ENCODE measurements around the gene ZNF280B. TPM values are rescaled to one million over a fixed set of nuclear protein-coding genes. Genes with fewer than 3 reads are reported as not detected.

ZNF280B gene
- total RNA-seq, 3 donors from 2014 or later = 0.33 to 0.64 (median 0.44) TPM

- no peak overlapping the region for H3K27ac ChIP-seq
- intact Hi-C loops (cut with DNase I; ENCODE audit: low total_unique reads) = no loop called here
- DNase-seq (ENCODE audit: low spot score in 2 of 2) = no peak
- no peaks in the 10 kb centered on the region for H3K36me3 ChIP-seq
- H3K9me3 ChIP-seq = peaks cover 21 to 26% of the 10 kb centered on the region in 2 donors
- peaks cover 0 to 18% of the 10 kb centered on the region in 2 donors for H3K27me3 ChIP-seq
- TF ChIP-seq POLR2AphosphoS5 (IDR thresholded peaks at IDR 0.05) (no peak), CTCF (IDR thresholded peaks at IDR 0.05) (no peak), POLR2A (IDR thresholded peaks at IDR 0.05) (no peak)
- no peak overlapping the region for H3K4me3 ChIP-seq
- H3K4me1 ChIP-seq = no peaks in the 10 kb centered on the region
These were observed 45.6 kb downstream of the ZNF280B start for GRCh38 chr22:22462813-22463567.

DNA sequence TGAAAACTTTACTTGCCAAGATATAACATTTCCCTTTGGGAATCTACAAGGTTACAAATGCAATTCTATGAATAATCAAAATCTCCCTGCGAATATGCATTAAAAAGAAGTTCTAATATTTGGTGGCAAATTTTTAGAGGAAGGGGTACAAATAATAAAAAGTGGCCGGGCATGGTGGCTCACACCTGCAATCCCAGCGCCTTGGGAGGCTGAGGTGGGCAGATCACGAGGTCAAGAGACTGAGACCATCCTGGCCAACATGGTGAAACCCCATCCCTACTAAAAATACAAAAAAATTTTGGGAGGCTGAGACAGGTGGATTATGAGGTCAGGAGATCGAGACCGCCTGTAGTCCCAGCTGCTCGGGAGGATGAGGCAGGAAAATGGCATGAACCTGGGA is 47.0 kb downstream of the ZNF280B start:
- Histone ChIP-seq H3K9me3 (peaks cover 20 to 26% of the 10 kb centered on the region in 2 donors), H3K36me3 (no peaks in the 10 kb centered on the region), H3K27ac (no peak overlapping the region), H3K4me3 (no peak overlapping the region), H3K27me3 (peaks cover 0 to 18% of the 10 kb centered on the region in 2 donors), H3K4me1 (no peaks in the 10 kb centered on the region)
- no peak for TF ChIP-seq POLR2AphosphoS5 (IDR thresholded peaks at IDR 0.05)
- TF ChIP-seq POLR2A (IDR thresholded peaks at IDR 0.05) = no peak
- no peak for TF ChIP-seq CTCF (IDR thresholded peaks at IDR 0.05)
- no peak for DNase-seq (ENCODE audit: low spot score in 2 of 2)
- intact Hi-C loops (cut with DNase I; ENCODE audit: low total_unique reads) = loop anchor here (2.0 kb wide), 1 partner anchor 45 kb away; no protein-coding TSS in a partner anchor

- Histone ChIP-seq H3K4me1 (no peaks in the 10 kb centered on the region), H3K9me3 (peaks cover 20 to 26% of the 10 kb centered on the region in 2 donors), H3K36me3 (no peaks in the 10 kb centered on the region), H3K27me3 (peaks cover 0 to 18% of the 10 kb centered on the region in 2 donors), H3K4me3 (no peak overlapping the region), H3K27ac (no peak overlapping the region)
- intact Hi-C loops (cut with DNase I; ENCODE audit: low total_unique reads) = loop anchor here (2.0 kb wide), 1 partner anchor 46 kb away; no protein-coding TSS in a partner anchor
- no peak for TF ChIP-seq CTCF (IDR thresholded peaks at IDR 0.05)
- no peak for TF ChIP-seq POLR2AphosphoS5 (IDR thresholded peaks at IDR 0.05)
- no peak for TF ChIP-seq POLR2A (IDR thresholded peaks at IDR 0.05)
- no peak for DNase-seq (ENCODE audit: low spot score in 2 of 2)
These were observed 47.4 kb downstream of the ZNF280B start for GRCh38 chr22:22461111-22461510.

DNA sequence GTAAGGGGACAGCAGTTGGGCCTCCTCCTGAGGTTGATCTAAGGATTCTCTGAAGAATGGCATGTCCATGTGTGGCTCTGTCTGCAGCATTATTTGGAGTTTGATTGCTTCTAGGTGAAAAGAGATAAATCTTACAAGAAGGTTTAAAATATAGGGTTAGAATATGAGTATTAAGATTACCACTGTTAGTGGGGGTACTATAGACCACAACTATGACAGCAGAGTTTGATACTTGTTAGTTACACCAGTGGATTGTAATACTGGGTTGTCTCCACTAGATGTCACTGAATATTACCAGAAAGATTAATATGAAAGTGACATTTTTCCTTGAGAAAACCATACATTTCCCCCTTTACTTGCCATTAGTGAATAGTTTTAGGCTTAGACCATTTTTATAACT is 47.9 kb downstream of the ZNF280B start:
- no peak overlapping the region for H3K4me3 ChIP-seq
- no peaks in the 10 kb centered on the region for H3K4me1 ChIP-seq
- H3K36me3 ChIP-seq = no peaks in the 10 kb centered on the region
- no peak overlapping the region for H3K27ac ChIP-seq
- no peak for TF ChIP-seq CTCF (IDR thresholded peaks at IDR 0.05)
- TF ChIP-seq POLR2A (IDR thresholded peaks at IDR 0.05) = no peak
- TF ChIP-seq POLR2AphosphoS5 (IDR thresholded peaks at IDR 0.05) = no peak
- intact Hi-C loops (cut with DNase I; ENCODE audit: low total_unique reads) = loop anchor here (2.0 kb wide), 1 partner anchor 46 kb away; no protein-coding TSS in a partner anchor
- no peak for DNase-seq (ENCODE audit: low spot score in 2 of 2)
- peaks cover 0 to 18% of the 10 kb centered on the region in 2 donors for H3K27me3 ChIP-seq
- peaks cover 20 to 26% of the 10 kb centered on the region in 2 donors for H3K9me3 ChIP-seq

- Histone ChIP-seq H3K9me3 (peaks cover 20 to 26% of the 10 kb centered on the region in 2 donors), H3K36me3 (no peaks in the 10 kb centered on the region), H3K27me3 (peaks cover 0 to 18% of the 10 kb centered on the region in 2 donors), H3K4me1 (no peaks in the 10 kb centered on the region), H3K4me3 (no peak overlapping the region), H3K27ac (no peak overlapping the region)
- no peak for TF ChIP-seq POLR2A (IDR thresholded peaks at IDR 0.05)
- no peak for TF ChIP-seq POLR2AphosphoS5 (IDR thresholded peaks at IDR 0.05)
- TF ChIP-seq CTCF (IDR thresholded peaks at IDR 0.05) = no peak
- intact Hi-C loops (cut with DNase I; ENCODE audit: low total_unique reads) = loop anchor here (2.0 kb wide), 1 partner anchor 47 kb away; no protein-coding TSS in a partner anchor
- DNase-seq (ENCODE audit: low spot score in 2 of 2) = no peak
These were observed 48.5 kb downstream of the ZNF280B start for GRCh38 chr22:22460060-22460459.

Data from breast epithelium (tissue), 4 donors.